ENCODE results near the gene CLDN7.

Gene CLDN7

DNA sequence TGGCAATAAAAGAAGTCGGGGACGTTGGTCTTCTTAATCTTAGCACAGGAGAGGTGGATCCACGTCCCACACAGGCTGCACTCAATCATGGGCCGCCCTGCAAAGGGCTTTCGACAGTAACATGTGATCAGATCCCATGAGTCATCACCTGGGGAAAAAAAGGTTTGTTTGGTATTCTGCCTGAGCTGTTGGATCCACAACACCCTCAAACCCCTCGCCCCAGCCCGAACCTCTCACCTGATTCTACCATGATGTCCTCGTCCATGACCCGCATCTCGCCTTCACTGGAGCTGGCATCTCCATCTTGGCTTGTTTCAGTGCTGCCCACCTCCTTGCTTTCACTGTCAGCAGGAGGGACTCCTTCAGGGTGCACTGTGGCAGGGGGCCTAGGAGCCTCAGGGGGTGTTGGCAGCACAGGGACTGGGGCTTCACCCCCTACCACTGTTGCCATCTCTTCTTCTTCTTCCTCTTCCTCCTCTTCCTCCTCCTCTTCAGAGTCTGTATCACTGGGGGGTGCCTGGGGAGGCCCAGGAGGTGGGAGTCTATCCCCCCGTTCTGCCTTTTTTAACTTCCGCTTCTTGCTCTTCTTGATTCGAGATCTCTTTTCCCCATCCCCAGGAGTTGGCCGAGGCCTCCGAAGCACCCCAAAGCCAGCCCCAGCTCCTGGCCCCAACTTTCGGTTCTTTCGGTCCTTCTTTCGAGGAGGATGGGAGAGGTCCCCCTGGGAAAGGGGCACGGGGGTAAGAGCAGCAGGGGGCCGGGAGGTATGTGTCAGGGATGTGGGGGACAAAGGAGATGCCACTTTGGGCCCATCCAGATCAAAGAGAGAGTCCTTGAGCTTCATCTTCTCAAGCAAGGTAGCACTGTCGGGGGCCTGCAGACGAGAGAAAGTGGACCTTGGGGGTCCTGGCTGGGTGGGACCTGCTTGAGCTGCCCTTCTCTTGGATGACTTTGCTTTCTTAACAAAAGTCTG is 26.3 kb downstream of the CLDN7 start:
- DNase-seq, result no peak

DNA sequence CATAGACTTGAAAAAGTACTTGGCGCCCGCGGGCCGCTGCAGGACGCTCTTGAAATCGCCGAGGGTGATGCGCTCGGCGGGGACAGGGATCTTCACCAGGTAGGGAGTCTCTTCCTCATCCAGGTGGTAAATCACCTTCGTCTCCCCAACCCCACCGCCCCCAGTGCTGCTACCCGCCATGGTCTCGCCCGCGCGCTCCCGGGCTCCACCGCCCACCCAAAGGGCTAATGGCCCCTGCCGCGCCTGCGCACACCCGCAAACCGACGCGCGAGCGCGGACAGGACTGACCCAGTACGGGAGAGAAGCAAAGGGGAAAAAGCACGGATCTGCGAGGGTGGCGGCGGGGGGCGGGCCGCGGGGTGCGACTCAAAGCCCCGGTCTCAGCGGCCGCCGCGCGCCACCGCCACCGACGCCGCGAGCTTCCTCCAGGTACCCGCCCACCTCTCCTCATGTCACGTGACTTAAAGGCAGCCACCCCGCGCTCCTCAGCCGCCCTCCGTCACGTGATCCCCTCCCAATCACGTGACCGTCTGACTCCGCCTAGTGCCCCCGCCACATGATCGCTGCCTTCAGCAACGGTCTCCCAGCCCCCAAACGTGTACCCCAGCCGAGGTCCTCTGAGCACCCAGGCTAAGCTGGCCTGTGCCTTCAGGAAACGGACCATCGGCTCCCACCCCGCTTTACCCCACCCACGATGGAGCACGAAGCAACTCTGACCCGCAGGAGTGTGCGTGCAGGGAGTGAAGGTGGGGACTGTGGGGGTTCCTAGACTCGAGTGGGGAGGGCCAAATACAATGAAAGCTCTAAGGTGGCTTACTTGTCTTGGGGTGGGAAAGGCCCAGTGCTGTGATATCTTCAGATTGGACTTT is 28.0 kb downstream of the CLDN7 start, which contains the start of gene DVL2:
TSS of gene DVL2 (minus strand) at position 435 of the 869 bp plus-strand sequence. CDS start at position 180, 255 bp downstream.
- DNase-seq, result peak; percentile 80 to 93 (median 84)

DNA sequence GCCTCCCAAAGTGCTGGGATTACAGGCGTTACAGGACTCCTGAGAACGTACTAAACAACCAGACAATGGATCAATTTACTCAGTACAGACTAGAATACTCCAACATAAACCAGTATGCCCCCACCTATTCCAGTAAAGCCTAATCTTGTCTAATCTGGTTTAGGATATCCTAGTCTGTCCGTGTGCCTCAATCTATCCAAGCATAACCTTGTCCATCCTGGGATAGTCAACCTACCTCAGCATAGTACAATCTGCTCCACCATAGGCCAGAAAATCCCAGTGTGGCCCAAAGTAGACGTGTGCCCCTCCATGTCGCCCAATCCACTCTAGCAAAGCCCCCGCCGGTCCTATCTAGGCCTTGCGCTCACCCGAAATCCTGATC is 28.6 kb downstream of the CLDN7 start:
- DNase-seq, result no peak

DNA sequence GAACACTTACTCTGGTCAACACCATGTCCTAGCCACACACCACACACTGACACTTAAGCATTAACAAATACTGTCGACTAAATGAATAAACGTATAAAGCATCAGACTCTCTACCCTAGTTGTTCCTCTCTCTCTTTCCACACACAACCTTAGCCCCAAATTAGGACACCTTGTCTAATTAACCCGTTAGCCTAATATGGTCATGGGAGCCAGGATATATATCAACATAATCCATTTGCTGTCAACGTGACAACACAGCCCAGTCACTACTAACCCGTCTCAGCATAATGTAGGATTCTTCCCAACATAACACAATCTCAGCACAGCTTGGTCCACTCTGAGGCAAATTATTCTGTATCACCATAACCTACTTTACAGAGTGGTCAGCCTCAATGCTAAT is 30.2 kb downstream of the CLDN7 start:
- no peak for DNase-seq

DNA sequence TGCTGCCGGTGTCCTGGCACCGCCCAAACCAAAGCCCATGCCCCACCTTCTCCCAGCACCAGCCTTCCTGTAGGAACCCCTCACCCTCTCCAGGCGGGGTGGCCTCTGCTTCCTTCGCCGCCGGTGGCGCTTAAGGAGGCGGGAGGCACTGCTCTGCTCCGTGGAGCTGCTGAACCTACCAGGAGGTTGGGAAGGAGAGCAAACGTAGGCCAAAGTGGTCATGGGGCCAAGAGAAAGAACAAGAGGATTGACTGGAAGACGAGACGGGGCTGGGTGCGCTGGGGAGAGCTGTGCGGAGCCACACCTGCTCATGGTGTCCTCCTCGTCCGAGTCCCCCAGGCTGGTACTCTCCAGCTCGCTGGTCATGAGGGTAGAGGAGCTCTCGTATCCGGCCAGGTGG is 32.8 kb downstream of the CLDN7 start:
- no peak for DNase-seq

DNA sequence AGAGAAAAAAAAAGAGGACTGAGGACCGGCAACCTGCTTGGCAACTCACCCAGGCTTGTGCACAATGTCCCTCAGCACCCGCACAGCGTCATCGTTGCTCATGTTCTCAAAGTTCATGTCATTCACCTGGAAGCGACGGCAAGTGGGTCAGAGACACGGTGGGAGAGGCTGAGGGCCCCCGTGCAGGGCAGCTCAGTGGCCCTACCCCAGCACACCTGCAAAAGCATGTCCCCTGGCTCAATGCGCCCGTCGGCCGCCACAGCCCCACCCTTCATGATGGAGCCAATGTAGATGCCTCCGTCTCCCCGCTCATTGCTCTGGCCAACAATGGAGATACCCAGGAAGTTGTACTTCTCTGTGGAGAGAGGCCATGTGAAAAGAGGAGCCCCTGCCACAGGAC is 33.4 kb downstream of the CLDN7 start:
- no peak for DNase-seq

DNA sequence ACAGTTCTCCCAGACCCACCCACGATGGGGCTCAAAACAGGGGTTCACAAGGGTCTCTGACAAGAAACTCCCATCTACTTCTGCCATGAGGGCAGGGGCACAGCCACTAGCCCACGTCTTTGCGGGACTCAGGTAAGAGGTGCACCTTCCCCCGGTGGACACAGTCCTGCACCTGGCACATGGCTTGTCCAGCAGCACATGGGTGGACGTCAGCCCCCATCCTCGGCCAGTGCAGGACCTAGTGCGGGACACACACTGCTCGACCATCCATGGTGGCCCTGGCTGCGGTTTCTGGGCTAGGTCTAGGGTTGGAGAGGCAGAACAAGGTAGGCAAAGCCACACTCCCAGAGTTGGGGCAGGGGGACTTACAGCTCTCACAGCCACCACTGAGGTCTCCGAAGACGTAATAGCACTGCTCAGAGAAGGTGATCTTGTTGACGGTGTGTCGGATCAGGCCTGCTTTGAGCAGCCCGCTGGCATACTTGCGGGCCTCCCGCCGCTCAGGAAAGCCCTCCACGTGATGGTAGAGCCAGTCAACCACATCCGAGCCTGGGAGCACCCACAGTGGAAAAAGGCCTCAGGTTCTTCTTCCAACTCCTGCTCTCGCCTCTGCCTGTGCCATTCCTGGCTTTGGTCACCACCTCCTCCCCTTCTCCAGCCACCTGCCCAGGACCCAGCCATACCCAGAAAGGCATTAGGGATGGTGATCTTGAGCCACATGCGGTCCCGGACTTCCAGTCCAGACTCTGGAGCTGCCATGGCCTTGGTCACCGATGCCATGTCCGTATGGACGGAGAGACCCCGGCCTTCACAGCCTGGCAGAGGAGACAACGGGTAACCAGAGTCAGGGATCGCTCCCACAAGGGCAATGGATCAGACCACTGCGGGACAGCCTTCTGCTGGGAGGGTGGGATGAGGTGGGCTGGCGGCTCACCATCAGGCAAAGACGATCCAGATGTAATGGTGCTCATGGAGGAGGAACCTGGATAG is 35.3 kb downstream of the CLDN7 start:
- DNase-seq, result no peak

DNA sequence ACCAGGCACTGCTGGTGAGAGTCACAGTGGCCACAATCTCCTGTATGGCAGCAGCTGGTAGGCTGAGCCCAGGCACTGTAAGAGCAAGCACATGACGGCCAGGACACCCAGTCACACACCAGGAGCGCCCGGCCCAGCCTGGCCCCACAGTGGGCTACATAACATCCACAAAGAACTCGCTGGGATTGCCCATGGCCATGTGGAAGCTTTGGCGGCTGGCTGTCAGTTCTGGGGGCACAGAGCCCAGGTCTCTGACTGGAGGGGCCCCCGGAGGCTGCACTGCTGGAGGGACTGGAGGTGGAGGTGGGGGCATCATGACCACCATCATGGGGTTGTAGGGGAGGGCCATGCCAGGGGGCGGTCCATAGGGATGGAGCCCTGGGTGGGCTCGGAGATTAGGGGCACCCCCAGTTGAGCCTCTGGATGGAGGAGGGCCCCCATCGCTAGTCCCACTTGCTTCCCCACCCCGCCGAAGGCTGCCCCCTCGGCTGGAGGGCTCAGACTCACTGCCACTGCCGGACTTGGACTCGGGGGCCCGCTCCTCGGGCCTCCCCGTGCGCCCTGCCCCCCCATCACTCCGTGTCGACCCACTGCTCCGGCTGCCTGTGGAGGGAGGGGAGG is 36.5 kb downstream of the CLDN7 start:
- no peak for DNase-seq

DNA sequence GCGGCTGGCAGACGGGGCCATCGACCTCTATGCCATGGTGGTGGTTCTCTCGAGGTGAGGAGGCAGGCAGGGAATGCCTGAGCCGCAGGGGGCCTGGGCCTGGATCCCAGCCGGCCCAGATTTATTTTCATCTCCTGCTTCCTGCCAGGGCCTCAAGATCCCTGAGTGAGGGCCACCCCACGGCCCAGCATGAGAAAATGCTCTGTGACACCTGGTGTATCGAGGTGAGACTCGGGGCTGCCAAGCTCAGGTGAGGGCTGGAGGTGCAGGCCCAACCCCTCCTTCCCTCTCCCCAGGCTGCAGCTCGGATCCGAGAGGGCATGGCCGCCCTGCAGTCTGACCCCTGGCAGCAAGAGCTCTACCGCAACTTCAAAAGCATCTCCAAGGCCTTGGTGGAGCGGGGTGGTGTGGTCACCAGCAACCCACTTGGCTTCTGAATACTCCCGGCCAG is 37.6 kb downstream of the CLDN7 start:
- no peak for DNase-seq

DNA sequence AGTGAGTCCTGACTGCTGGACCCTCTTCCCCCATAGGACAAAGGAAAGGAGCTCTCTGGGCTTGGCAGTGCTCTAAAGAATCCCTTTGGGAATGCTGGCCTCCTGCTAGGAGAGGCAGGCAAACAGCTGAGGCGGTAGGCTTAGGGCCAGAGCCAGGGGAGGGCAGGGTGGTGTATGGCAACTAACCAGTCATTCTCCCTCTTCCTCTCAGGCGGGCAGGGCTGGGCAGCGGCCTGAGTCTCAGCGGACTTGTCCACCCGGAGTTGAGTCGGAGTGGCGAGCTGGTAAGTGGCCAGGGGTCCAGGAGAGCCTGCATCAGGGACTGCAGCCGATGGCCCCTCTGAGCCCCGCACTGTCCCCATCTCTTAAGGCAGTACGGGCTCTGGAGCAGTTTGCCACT is 38.2 kb downstream of the CLDN7 start:
- no peak for DNase-seq

DNA sequence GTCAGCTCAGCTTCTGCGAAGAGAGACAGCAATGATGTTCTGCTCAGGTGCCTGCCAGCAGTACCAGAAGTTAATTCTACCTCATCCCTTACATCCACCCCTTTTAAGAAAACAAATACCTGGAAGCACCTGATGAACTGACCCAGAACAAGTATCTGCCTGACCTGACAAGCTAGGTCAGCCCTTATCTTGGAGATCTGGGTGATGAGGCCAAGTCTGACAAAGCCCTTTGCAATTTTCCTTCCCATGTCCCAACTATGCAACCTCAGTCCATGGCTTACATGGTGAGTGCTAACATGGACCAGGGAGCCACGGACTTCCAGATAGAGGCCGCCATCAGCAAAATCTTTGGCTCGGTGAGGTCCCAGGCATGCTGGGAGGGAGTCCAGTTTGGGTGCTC is 38.9 kb downstream of the CLDN7 start:
- DNase-seq, result no peak

DNA sequence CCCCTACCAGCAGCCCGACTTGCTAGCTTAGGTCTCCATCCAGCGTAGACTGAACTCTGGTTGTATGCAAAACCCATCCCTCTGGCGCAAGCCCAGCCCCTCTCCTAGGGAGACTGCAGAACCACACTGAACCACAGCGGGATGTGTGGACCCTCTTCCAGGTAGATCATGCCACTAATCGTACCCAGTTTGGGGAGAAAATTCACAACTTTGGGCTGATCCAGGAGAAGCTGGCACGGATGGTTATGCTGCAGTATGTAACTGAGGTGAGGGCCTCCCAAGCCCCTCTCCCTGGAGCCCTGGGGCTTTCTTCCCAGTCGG is 39.3 kb downstream of the CLDN7 start:
- DNase-seq, result no peak

DNA sequence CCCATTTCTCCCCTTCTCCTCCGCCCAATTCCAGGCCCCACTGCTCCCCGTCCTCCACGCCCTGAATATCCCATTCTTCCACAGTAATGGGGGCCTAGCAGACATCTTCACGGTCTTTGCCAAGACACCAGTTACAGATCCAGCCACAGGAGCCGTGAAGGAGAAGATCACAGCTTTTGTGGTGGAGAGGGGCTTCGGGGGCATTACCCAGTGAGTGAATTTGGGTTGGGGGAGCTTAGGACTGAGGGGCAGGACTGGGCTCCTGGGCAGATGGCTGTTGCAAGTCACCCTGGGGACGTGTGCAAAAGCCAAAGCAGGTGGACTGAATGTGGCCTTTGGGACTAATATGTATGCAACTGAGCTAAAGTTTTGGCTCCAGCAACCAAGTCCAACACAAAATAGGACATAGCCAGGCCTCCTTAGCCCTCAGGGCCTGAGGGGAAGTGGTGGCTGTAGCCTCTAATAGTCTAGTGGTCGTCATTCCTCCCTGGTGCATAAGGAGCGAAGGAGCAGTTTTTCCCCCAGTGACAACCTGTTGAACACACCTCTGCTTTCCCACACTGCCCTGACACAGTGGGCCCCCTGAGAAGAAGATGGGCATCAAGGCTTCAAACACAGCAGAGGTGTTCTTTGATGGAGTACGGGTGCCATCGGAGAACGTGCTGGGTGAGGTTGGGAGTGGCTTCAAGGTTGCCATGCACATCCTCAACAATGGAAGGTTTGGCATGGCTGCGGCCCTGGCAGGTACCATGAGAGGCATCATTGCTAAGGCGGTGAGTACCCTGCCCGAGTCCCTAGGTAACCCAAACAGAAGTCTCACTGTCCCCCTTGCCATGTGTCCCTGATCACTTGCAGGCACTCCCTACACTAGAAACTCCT is 39.9 kb downstream of the CLDN7 start:
- DNase-seq, result no peak

DNA sequence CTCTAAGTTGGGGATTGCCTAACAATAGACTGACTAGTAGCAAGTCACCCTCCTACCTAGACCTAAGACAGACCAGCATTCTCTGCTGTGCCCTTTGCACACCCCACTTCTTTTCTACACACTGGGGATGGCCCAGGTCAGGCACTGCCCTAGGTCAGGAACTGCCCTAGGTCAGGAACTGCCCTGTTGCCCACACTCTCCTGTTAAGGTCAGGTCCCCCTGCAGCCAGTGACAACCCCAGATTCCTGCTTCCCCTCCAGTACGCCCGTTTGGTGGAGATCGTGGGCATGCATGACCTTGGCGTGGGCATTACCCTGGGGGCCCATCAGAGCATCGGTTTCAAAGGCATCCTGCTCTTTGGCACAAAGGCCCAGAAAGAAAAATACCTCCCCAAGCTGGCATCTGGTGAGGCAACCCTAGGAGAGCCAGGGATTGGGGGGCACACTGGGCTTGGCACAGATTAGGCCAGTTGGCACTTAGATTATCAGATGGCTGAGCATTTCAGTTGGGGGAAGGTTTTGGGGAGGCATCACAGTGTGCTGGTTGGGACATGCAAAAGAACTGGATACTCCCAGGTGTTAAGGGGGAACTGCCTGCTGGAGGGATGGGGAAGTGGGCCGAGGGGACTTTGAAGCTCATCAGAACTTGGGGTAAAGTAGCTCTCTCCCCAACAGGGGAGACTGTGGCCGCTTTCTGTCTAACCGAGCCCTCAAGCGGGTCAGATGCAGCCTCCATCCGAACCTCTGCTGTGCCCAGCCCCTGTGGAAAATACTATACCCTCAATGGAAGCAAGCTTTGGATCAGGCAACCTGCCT is 40.8 kb downstream of the CLDN7 start:
- no peak for DNase-seq

DNA sequence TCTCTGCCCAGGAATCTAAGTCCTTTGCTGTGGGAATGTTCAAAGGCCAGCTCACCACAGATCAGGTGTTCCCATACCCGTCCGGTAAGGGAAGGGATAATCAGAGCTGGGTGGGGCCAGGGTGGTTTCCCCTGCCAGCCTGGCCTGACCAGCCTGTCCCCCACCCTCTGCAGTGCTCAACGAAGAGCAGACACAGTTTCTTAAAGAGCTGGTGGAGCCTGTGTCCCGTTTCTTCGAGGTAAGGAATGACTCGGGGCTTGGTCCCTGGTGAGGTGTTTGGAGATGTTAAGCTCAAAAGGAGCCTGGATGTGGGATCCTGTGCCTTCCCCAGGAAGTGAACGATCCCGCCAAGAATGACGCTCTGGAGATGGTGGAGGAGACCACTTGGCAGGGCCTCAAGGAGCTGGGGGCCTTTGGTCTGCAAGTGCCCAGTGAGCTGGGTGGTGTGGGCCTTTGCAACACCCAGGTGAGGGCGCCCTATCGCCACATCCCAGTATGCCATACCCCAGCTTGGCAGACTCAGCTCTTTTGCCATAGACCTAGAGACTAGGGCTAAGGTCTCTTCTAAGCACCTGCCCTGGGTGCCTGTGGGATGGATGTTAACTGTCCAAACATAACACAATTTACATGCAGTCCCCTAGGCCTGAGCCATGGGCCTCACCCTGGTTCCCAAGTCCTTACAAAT is 41.5 kb downstream of the CLDN7 start:
- peak in 2 of 4 experiments; percentile 30 to 49 for DNase-seq

DNA sequence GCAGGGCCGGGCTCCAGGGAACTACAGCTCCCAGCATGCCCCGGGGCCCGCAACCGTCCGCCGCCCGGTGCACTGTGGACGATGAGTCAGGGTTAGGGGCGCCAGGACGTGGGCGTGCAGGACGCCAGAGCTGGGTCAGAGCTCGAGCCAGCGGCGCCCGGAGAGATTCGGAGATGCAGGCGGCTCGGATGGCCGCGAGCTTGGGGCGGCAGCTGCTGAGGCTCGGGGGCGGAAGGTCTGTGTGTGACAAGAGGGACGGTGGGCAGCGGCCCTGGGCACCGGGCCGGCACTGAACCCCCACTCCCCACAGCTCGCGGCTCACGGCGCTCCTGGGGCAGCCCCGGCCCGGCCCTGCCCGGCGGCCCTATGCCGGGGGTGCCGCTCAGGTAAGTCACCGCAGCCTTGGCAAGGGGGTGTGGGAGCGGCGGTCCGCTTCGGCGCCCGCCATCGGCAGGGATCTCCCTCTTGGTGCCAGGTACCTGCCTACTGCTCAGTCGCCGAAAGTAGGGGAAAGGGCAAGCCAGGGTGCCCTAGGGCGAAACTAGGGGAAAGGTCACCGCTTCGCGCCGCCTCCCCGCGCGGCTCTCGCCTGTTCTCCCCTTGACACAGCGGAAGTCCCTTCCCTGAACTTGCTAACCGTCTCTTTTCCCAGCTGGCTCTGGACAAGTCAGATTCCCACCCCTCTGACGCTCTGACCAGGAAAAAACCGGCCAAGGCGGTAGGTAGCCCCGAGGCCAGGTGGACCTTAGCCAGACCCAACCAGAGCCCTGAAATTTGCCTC is 42.3 kb downstream of the CLDN7 start, which contains the start of the genes ACADVL and DLG4:
TSS of gene ACADVL (plus strand) at position 127 of the 781 bp plus-strand sequence. CDS start at position 174, 47 bp downstream.
TSS of gene DLG4 (minus strand) at position 25 of the 781 bp plus-strand sequence.
- peak in 3 of 4 experiments; percentile 44 to 65 (median 63) for DNase-seq

DNA sequence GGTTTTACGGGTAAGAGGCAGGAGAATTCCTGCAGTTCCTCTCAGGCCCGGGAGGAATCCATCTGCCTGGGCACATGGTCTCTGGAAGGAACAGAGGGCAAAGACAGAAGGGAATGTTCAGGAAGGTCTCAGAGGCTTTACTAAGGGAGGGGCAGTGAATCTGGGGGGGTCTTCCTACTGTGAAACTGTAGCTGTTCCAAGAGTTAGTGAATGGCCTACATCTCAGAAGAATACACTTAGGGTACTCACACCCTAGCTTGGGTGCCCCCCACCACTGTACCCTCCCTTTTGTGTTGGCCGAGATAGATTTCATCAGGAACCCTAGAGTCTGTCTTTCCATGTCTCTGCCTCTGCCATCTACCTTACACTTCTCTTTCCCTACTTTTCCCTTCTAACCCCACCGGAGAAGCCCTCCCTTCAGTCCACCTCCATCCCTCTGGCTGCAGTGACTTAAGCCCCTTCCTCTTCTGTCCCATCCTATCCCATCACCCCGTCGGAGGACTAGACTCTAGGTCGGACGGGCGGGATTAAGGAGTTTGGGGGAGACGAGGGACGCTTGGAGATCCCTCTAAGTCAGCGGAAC is 43.0 kb downstream of the CLDN7 start:
- no peak for DNase-seq

DNA sequence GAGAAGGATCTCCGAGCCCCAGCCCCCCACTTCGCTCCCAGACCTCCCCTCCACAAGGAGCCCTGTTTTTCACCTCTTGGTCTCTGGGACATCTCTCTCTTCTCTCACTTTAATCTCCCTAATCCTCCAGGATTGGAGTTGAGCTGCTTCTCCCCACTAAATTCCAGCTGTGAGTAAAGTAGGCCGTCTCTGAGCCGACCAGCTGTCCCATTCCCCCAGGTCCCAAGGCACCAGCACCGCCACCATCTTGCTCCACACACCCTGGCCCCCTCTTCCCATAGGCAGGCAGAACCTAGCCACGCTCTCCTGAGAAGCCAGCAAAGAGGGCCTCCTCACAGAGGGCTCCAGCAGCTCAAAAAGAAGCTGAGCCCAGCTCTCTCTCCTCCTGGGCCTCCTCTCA is 43.5 kb downstream of the CLDN7 start:
- DNase-seq, result no peak
